Vagina (tissue), 2 donors: ENCODE measurements around the gene SPDYE4.

ENCODE experiments used
- POLR2A ChIP-seq, 2 donors: fragments of 450-650 bp; IDR thresholded peaks; one replicate each; pipeline ENCODE4 v1.6.1; 2017; ENCODE audit warnings: antibody characterized with exemption in 2 of 2, mild to moderate bottlenecking in 2 of 2, moderate library complexity in 2 of 2
- TF ChIP-seq, protein P1 (sequence below), 3 experiments: fragments of 450-650 bp in 2 of 3; fragments of 200-600 bp in 1 of 3; sonication (generic) in 1 of 3; IDR thresholded peaks; one replicate each; pipeline ENCODE4 v1.5.1; 2017 to 2019; ENCODE audit warnings: antibody characterized with exemption in 3 of 3, mild to moderate bottlenecking in 2 of 3, moderate library complexity in 2 of 3

GRCh38 chr17:8746501-8747236 is 11.7 kb downstream of the SPDYE4 start:
- TF ChIP-seq, protein P1, sequence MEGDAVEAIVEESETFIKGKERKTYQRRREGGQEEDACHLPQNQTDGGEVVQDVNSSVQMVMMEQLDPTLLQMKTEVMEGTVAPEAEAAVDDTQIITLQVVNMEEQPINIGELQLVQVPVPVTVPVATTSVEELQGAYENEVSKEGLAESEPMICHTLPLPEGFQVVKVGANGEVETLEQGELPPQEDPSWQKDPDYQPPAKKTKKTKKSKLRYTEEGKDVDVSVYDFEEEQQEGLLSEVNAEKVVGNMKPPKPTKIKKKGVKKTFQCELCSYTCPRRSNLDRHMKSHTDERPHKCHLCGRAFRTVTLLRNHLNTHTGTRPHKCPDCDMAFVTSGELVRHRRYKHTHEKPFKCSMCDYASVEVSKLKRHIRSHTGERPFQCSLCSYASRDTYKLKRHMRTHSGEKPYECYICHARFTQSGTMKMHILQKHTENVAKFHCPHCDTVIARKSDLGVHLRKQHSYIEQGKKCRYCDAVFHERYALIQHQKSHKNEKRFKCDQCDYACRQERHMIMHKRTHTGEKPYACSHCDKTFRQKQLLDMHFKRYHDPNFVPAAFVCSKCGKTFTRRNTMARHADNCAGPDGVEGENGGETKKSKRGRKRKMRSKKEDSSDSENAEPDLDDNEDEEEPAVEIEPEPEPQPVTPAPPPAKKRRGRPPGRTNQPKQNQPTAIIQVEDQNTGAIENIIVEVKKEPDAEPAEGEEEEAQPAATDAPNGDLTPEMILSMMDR (IDR thresholded peaks at IDR 0.05): no peak
- no peak for TF ChIP-seq POLR2A (IDR thresholded peaks at IDR 0.05)
